Left forelimb (tissue), 1 donor: Measurements from ENCODE around the gene OPCML.

Experiments
- DNase-seq: peaks from one replicate; pipeline ENCODE4 v3.0.0-alpha.2; 2018; ENCODE audit warnings: low spot score

The OPCML gene

GRCh38 chr11:133026952-133027351, 505.3 kb downstream of the OPCML start:
- DNase-seq, result no peak

GRCh38 chr11:133024301-133024700, 508.0 kb downstream of the OPCML start:
- DNase-seq, result no peak

GRCh38 chr11:133023232-133023631, 509.1 kb downstream of the OPCML start:
- DNase-seq, result no peak

- DNase-seq, result no peak
Measured at GRCh38 chr11:133021553-133021952, 510.7 kb downstream of the OPCML start.

- no peak for DNase-seq
Measured at GRCh38 chr11:133020372-133020714, 512.0 kb downstream of the OPCML start.

GRCh38 chr11:133019545-133020371, 512.5 kb downstream of the OPCML start:
- no peak for DNase-seq

GRCh38 chr11:133015457-133015856, 516.8 kb downstream of the OPCML start:
- DNase-seq, result no peak

- no peak for DNase-seq
Measured at GRCh38 chr11:133014337-133014736, 518.0 kb downstream of the OPCML start.

GRCh38 chr11:133012803-133013202, 519.5 kb downstream of the OPCML start:
- no peak for DNase-seq

GRCh38 chr11:133011604-133012003, 520.7 kb downstream of the OPCML start:
- DNase-seq, result no peak

- no peak for DNase-seq
Measured at GRCh38 chr11:133007027-133007584, 525.2 kb downstream of the OPCML start.

GRCh38 chr11:133004369-133004768, 527.9 kb downstream of the OPCML start:
- no peak for DNase-seq

- no peak for DNase-seq
Measured at GRCh38 chr11:132999516-132999915, 532.8 kb downstream of the OPCML start.

GRCh38 chr11:132999031-132999430, 533.3 kb downstream of the OPCML start:
- DNase-seq, result no peak

- no peak for DNase-seq
Measured at GRCh38 chr11:132997396-132997795, 534.9 kb downstream of the OPCML start.

GRCh38 chr11:132994966-132995365, 537.3 kb downstream of the OPCML start:
- DNase-seq, result no peak

GRCh38 chr11:132993991-132994502, 538.3 kb downstream of the OPCML start:
- DNase-seq, result no peak

GRCh38 chr11:132992838-132993631, 539.3 kb downstream of the OPCML start:
- no peak for DNase-seq

GRCh38 chr11:132988411-132988810, 543.9 kb downstream of the OPCML start:
- no peak for DNase-seq

- DNase-seq, result no peak
Measured at GRCh38 chr11:132987936-132988335, 544.4 kb downstream of the OPCML start.

- no peak for DNase-seq
Measured at GRCh38 chr11:132983641-132983978, 548.7 kb downstream of the OPCML start.

GRCh38 chr11:132982772-132983640, 549.3 kb downstream of the OPCML start:
- no peak for DNase-seq
